Fibroblast of the aortic adventitia (primary cell): Measurements from ENCODE around the gene EMX1. TPM values are rescaled to one million over a fixed set of nuclear protein-coding genes. Genes with fewer than 3 reads are reported as not detected.

Source experiments
- DNase-seq: peaks from one replicate; pipeline ENCODE4 v3.0.0-alpha.2; 2010; ENCODE audit warnings: low read depth
- H3K4me3 ChIP-seq: 2 replicates; pipeline ENCODE4 v1.5.1; 2011; ENCODE audit warnings: low read depth, mild to moderate bottlenecking, control low read depth, low read length, moderate library complexity
- total RNA-seq: library from RNA; depleted of rRNA; stranded (reverse); fragments of >200 nt; gene quantifications from 2 replicates; pipeline ENCODE4 v1.2.3, GENCODE V29; 2012; ENCODE audit warnings: low replicate concordance
- TF ChIP-seq, protein P1 (sequence below): IDR thresholded peaks from 2 replicates; pipeline ENCODE4 v1.5.1; 2011; ENCODE audit warnings: mild to moderate bottlenecking, low read length, control low read depth, inconsistent platforms; ENCODE audit not compliant: insufficient read depth

EMX1 gene
- total RNA-seq, 1 donor: not detected

DNA sequence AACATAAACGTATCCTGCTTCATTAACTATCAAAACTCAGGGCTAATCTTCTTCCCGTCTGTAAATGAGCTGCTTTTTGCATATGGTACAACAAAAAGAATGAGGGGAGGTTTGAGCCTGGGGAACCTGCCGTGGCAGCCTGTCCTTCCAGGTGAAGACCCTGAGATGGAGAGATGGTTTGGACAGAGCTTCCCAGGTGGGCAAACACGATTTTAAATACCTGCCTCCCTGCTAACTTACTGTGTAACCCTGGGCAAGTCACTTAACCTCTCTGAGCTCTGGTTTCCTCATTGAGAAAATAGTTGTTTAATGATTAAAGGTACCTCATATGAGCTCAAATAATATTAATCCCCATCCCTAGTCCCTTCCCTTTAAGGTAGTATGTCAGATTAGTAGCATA is 9.0 kb downstream of the EMX1 start:
- DNase-seq: no peak
- TF ChIP-seq, protein P1, sequence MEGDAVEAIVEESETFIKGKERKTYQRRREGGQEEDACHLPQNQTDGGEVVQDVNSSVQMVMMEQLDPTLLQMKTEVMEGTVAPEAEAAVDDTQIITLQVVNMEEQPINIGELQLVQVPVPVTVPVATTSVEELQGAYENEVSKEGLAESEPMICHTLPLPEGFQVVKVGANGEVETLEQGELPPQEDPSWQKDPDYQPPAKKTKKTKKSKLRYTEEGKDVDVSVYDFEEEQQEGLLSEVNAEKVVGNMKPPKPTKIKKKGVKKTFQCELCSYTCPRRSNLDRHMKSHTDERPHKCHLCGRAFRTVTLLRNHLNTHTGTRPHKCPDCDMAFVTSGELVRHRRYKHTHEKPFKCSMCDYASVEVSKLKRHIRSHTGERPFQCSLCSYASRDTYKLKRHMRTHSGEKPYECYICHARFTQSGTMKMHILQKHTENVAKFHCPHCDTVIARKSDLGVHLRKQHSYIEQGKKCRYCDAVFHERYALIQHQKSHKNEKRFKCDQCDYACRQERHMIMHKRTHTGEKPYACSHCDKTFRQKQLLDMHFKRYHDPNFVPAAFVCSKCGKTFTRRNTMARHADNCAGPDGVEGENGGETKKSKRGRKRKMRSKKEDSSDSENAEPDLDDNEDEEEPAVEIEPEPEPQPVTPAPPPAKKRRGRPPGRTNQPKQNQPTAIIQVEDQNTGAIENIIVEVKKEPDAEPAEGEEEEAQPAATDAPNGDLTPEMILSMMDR: no peak
- H3K4me3 ChIP-seq: no peak overlapping the region

DNA sequence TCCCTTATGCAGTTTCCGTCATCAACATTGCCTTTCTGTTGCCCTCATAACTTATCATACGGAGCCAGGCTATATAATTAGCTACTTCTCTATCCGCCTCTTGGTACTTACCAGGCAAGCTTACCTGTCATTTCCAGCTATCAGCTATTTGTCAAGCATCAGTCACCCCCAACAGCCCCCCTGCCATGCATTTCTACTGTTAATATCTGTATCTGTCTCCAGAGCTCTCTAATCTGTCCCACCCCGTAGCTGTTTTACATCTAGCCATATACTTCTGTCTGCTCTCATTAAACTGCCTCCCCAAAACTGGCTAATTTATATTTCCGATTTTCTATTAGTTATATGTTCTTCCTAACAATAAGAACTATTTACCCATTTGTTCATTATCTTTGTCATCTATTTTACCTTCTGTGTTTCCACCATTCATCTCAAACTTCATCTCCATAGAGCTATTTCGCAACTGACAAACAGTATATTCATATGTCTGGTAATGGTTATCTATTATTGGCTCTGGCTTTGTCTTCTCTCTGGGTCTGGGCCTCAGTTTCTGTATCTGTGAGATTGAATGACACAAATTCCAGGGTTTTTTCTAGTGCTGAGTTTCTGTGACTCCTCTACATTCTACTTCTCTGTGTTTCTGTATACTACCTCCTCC is 9.6 kb downstream of the EMX1 start:
- H3K4me3 ChIP-seq: no peak overlapping the region
- TF ChIP-seq, protein P1: no peak
- no peak for DNase-seq

DNA sequence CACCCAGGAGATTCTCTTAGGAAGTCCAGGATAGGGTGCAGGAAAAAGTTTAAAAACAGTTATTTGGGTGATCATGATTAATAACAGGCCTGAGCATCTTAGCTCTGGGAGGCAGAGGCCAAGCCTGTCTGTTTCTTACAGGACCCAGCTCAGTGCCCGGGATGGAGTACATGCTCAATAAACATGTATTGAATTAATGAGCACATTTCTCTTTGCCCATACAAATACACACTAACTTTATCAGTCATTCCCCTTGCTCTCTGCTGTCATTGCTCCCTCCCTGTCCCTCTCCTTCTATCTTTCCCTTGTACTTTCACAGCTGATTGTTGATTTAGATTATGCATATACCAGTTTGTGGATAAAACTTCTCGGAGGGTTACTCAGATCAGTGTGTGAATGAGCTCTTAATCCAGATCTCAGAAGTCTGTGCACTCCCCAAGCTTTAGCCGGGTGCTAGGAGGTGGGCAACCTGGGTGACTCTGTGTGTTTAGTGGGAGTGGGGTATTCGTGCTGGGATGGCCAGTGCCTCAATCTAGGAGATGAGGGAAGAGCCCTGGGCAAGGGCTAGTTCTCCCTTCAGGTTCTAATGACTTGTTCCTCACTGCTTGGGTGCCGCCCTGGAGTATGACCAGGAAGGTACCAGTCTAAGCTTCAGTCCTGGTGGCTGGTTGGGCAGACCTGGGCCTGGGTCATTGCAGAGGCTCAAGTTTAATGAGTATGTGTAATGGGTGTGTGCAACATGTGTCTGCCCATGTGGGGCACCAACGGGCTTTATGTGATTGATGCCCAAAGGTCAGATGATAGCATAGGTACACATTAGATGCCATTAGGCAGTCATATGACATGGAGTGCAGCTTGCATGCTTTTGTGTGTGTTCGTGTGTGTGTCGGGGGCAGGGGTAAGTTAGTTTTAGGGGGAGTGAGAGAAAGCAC is 10.6 kb downstream of the EMX1 start:
- no peak overlapping the region for H3K4me3 ChIP-seq
- TF ChIP-seq, protein P1: no peak
- DNase-seq: no peak

DNA sequence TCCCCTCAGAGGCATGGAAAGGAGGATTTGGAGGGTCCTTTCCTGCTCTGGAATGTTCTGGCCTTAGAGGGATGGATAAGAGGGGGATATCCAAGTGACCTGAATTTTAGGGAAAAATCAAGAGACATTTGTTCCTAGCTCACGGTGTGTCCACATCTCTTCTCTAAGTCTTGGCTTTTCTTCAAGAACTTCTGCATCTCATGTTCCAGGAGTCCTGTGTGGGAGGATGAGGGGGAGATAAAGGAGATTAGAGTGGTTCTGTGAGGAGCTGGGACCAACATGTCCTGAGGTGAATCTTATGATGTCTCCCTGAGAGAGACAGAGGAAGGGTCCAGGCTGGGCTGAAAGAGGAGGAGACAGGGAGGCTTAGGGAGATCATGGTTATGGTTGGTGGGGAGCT is 11.7 kb downstream of the EMX1 start:
- DNase-seq: no peak
- H3K4me3 ChIP-seq: no peak overlapping the region
- TF ChIP-seq, protein P1: no peak

DNA sequence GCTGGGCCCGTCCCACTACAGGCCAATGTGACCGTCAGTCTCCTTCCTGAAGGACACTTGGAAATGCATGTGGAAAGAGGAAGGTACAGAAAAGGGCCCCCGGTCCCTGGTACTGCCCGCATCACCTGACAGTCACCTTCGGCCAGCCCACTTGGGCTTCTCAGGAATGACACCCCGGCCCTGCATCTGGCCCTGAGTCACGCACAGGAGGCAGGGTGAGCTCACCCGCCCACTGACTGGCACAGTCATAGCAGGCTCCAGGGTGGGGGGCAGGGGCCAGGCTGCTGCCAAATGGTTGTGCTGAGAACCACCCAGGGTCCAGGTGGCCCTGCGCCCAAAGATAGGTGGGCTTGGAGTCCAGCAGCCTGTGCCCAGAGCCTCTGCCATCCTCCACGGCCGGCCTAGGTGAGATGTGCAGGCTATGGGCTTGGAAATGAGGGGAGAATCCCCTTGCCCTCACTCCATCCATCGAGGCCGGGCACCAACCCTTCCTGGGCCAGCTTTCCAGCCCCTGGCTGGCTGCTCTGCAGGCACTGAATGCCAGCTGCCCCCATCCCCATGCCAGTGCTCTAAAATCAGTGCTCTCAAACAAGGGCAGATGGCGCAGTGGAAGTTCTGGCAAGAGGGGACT is 14.1 kb downstream of the EMX1 start:
- no peak overlapping the region for H3K4me3 ChIP-seq
- TF ChIP-seq, protein P1: no peak
- no peak for DNase-seq

DNA sequence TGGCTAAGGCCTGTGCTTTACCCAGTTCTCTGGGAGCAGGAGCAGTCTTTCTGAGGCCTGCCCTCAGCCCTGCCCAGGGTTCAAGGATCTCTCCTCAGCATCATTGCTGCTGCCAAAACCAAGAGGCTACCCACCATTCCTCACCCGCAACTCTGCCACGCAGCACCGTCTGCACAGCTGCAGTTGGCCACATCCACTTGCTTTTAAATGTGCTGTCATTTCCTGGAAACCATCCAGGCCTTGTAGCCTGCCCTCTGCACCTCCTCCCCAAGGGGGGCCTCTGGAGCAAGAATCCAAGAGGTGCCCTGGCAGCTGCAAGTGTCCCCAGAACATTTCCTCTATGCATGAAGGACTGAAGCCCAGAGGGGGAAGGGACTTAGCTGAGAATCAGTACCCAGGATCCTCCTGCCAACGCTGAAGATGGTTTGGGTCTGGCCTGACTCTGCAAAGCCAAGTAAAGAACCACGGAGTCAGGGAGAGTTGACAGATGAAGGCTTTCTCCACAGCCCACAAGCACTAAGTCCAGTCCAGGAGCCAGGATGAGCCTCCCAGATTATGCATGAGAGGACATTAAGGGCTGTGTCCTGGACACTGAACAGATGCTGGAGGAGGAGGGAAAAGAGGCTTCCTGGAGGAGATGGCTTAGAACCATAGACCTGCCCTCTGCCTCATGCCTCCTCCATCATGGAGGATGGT is 14.9 kb downstream of the EMX1 start:
- TF ChIP-seq, protein P1: no peak
- peak; percentile 15 for DNase-seq
- no peak overlapping the region for H3K4me3 ChIP-seq
